HepG2 (cell line): Measurements from ENCODE around the gene PDK1. TPM values are rescaled to one million over a fixed set of nuclear protein-coding genes. Genes with fewer than 3 reads are reported as not detected.
A peak's percentile ranks its signal among the peaks of the same experiment; 100 is the strongest.

Experiments used
- ARID4A ChIP-seq: sonication (generic); formaldehyde crosslinking; IDR thresholded peaks from 2 replicates; pipeline ENCODE4 v1.5.0; 2020; ENCODE audit warnings: mild to moderate bottlenecking, missing genetic modification reagents, borderline replicate concordance
- CEBPZ ChIP-seq: IDR thresholded peaks from 2 replicates; pipeline ENCODE4 v1.6.1; 2012; ENCODE audit warnings: low read length, improper control_type of control experiment
- HDAC6 ChIP-seq: fragments of 200-600 bp; sonication (generic); IDR thresholded peaks from 2 replicates; pipeline ENCODE4 v1.7.0; 2017; ENCODE audit warnings: mild to moderate bottlenecking, antibody characterized with exemption, low read length, low read depth
- KLF11 ChIP-seq: IDR thresholded peaks from 2 replicates; pipeline ENCODE4 v1.6.1; 2016; ENCODE audit warnings: missing compliant biosample characterization
- MATR3 ChIP-seq: sonication (generic); formaldehyde crosslinking; IDR thresholded peaks from 2 replicates; pipeline ENCODE4 v1.4.0; 2020; ENCODE audit warnings: missing genetic modification reagents
- NAIF1 ChIP-seq: sonication (generic); formaldehyde crosslinking; IDR thresholded peaks from 2 replicates; pipeline ENCODE4 v1.5.0; 2020; ENCODE audit warnings: mild to moderate bottlenecking, missing genetic modification reagents, borderline replicate concordance
- PCBP2 ChIP-seq: fragments of 200-400 bp; formaldehyde crosslinking; optimal IDR thresholded peaks from 2 replicates; pipeline ENCODE3; 2018; ENCODE audit warnings: low read length, low read depth; ENCODE audit not compliant: poor library complexity, severe bottlenecking
- RARA ChIP-seq: IDR thresholded peaks from 2 replicates; pipeline ENCODE4 v1.6.1; 2016; ENCODE audit warnings: missing genetic modification reagents, missing compliant biosample characterization
- SETDB1 ChIP-seq: sonication (generic); formaldehyde crosslinking; IDR thresholded peaks from 2 replicates; pipeline ENCODE4 v1.5.1; 2020; ENCODE audit warnings: missing genetic modification reagents, mild to moderate bottlenecking, borderline replicate concordance
- SOX13 ChIP-seq, 3 experiments: fragments of 450-650 bp in 1 of 3; sonication (generic) in 1 of 3; formaldehyde crosslinking in 1 of 3; IDR thresholded peaks in 2 of 3; conservative IDR thresholded peaks in 1 of 3; 2 replicates each; pipeline versions ENCODE4 v1.5.0 to v1.6.1; 2016 to 2020; ENCODE audit warnings: antibody characterized with exemption in 1 of 3, mild to moderate bottlenecking in 1 of 3, missing compliant biosample characterization in 1 of 3, missing genetic modification reagents in 1 of 3, moderate library complexity in 1 of 3
- YEATS4 ChIP-seq: sonication (generic); formaldehyde crosslinking; IDR thresholded peaks from 2 replicates; pipeline ENCODE4 v1.4.0; 2020; ENCODE audit warnings: missing genetic modification reagents, borderline replicate concordance
- ZFY ChIP-seq: sonication (generic); formaldehyde crosslinking; IDR thresholded peaks from 2 replicates; pipeline ENCODE4 v1.4.0; 2020; ENCODE audit warnings: missing genetic modification reagents
- ZNF17 ChIP-seq: sonication (generic); formaldehyde crosslinking; IDR thresholded peaks from 2 replicates; pipeline ENCODE4 v1.5.0; 2020; ENCODE audit warnings: mild to moderate bottlenecking, missing genetic modification reagents
- ZNF24 ChIP-seq: fragments of 450-650 bp; IDR thresholded peaks from 2 replicates; pipeline ENCODE4 v1.6.1; 2017; ENCODE audit warnings: antibody characterized with exemption, mild to moderate bottlenecking
- ZNF260 ChIP-seq: sonication (generic); formaldehyde crosslinking; IDR thresholded peaks from 2 replicates; pipeline ENCODE4 v1.4.0; 2020; ENCODE audit warnings: missing genetic modification reagents, low read depth, mild to moderate bottlenecking, borderline replicate concordance
- ZNF414 ChIP-seq: sonication (generic); formaldehyde crosslinking; IDR thresholded peaks from 2 replicates; pipeline ENCODE4 v1.5.0; 2020; ENCODE audit warnings: missing genetic modification reagents
- ZNF644 ChIP-seq: IDR thresholded peaks from 2 replicates; pipeline ENCODE4 v1.6.1; 2016; ENCODE audit warnings: low read depth
- ZNF709 ChIP-seq: sonication (generic); formaldehyde crosslinking; IDR thresholded peaks from 2 replicates; pipeline ENCODE4 v1.5.0; 2020; ENCODE audit warnings: mild to moderate bottlenecking, missing genetic modification reagents
- ZNF761 ChIP-seq: sonication (generic); formaldehyde crosslinking; conservative IDR thresholded peaks from 2 replicates; pipeline ENCODE4 v1.4.0; 2020; ENCODE audit warnings: mild to moderate bottlenecking, missing genetic modification reagents
- polyA plus RNA-seq, 8 experiments: library from polyadenylated mRNA; depleted of rRNA in 3 of 8; stranded (reverse) in 7 of 8; unstranded in 1 of 8; fragments of >200 nt; fragmentation: Illumina TruSeq in 4 of 8; extraction: Trizol in 4 of 8; gene quantifications; 2 replicates each; pipeline versions ENCODE4 v1.2.1 to v1.2.3, GENCODE V29; 2011 to 2016; ENCODE audit warnings: low read depth in 4 of 8, missing spikeins in 1 of 8, mixed read lengths in 1 of 8; ENCODE audit not compliant: insufficient read depth in 1 of 8
- total RNA-seq, 5 experiments: library from RNA; depleted of rRNA; stranded (reverse); fragments of >200 nt; fragmentation: Illumina TruSeq; extraction: Trizol; gene quantifications; 2 replicates each; pipeline ENCODE4 v1.2.3, GENCODE V29; 2016; ENCODE audit warnings: low read depth in 1 of 5

The PDK1 gene
- total and polyA plus RNA-seq, 2 of the 13 experiments (the other 11 are each of a cell fraction or from before 2014, with no cell fraction given): 11.9 to 96.9 TPM

- TF ChIP-seq HDAC6: no peak
- peak; percentile 70; the same call in 1 of the 2 replicates for TF ChIP-seq ZNF414 (CRISPR knock-in tag)
- TF ChIP-seq YEATS4 (CRISPR knock-in tag): peak; percentile 69; the same call in 1 of the 2 replicates
- peak; percentile 76 for TF ChIP-seq NAIF1 (CRISPR knock-in tag)
- TF ChIP-seq SETDB1: no peak
- no peak for TF ChIP-seq ZNF17 (CRISPR knock-in tag)
- TF ChIP-seq ZNF644 (CRISPR knock-in tag): no peak
- no peak for TF ChIP-seq ZNF260 (CRISPR knock-in tag)
- TF ChIP-seq MATR3 (CRISPR knock-in tag): no peak
- no peak for TF ChIP-seq CEBPZ
- TF ChIP-seq ZNF24: no peak
- no peak for TF ChIP-seq PCBP2
- peak; percentile 76 for TF ChIP-seq ARID4A
- TF ChIP-seq ZNF709 (CRISPR knock-in tag): peak; percentile 82
- no peak for TF ChIP-seq ZNF761 (CRISPR knock-in tag)
- TF ChIP-seq SOX13 (IDR thresholded peaks at IDR 0.05): no peak; the same call in 1 of the 2 replicates
- TF ChIP-seq SOX13 (CRISPR knock-in tag; conservative IDR thresholded peaks at IDR 0.05 in 1 of 2, IDR thresholded peaks at IDR 0.05 in 1 of 2): peak in 1 of 2 experiments; percentile 51; a peak in 1 of 4 replicates
- peak; percentile 94 for TF ChIP-seq ZFY (CRISPR knock-in tag)
- 0 out of 2 replicates have a peak, but pooled peaks have one; percentile 62 for TF ChIP-seq KLF11 (CRISPR knock-in tag)
- 0 out of 2 replicates have a peak, but pooled peaks have one; percentile 7 for TF ChIP-seq RARA
Measured at GRCh38 chr2:172556284-172557033, 569 bp downstream of the PDK1 start (continued).
